ENCODE data around the gene BAHCC1. TPM values are rescaled to one million over a fixed set of nuclear protein-coding genes. Genes with fewer than 3 reads are reported as not detected.

BAHCC1 gene
- total RNA-seq, 1 donor from 2014 or later, result 4.8 TPM

DNA sequence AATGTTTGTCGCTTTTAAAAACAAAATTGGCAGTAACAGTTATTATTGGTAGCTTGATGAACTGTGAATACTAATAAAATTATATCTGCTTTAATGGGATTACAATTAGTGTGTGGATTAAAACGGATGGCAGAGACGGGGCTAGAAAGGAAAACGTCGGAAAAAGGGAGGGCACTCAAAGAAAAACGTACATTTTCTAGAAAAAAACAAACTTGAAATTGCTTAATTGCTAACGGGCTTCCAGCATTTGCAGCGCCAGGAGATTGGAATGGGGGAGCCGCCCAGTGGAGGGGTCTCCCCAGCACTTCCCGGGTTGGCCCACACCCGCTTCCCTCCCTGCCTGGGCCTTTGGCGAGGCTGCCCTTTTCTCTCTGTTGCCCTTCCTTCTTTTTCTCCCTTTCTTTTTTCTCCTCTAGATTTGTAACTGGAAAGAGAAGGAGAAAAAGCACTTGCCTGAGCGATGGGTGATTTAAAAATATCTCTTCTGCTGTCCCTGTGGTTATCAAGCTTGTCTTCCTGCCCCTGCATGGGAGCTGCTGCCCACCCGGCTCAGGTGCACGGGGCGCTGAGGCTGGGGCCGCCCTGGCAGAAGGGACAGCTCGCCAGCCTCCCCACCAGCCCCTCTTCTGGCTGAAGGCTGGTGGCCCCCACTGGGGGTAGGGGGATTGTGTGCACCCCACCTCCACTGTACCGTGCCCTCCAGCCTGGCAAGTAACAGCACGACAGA is 5.9 kb downstream of the BAHCC1 start:
- TF ChIP-seq, protein P1, sequence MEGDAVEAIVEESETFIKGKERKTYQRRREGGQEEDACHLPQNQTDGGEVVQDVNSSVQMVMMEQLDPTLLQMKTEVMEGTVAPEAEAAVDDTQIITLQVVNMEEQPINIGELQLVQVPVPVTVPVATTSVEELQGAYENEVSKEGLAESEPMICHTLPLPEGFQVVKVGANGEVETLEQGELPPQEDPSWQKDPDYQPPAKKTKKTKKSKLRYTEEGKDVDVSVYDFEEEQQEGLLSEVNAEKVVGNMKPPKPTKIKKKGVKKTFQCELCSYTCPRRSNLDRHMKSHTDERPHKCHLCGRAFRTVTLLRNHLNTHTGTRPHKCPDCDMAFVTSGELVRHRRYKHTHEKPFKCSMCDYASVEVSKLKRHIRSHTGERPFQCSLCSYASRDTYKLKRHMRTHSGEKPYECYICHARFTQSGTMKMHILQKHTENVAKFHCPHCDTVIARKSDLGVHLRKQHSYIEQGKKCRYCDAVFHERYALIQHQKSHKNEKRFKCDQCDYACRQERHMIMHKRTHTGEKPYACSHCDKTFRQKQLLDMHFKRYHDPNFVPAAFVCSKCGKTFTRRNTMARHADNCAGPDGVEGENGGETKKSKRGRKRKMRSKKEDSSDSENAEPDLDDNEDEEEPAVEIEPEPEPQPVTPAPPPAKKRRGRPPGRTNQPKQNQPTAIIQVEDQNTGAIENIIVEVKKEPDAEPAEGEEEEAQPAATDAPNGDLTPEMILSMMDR (conservative IDR thresholded peaks at IDR 0.05; ENCODE audit: low read depth, low read length), result no peak
- peak overlapping the region; percentile 73 for H3K4me3 ChIP-seq (ENCODE audit: low read depth, low read length)
- no peak for DNase-seq (ENCODE audit: low read depth)

DNA sequence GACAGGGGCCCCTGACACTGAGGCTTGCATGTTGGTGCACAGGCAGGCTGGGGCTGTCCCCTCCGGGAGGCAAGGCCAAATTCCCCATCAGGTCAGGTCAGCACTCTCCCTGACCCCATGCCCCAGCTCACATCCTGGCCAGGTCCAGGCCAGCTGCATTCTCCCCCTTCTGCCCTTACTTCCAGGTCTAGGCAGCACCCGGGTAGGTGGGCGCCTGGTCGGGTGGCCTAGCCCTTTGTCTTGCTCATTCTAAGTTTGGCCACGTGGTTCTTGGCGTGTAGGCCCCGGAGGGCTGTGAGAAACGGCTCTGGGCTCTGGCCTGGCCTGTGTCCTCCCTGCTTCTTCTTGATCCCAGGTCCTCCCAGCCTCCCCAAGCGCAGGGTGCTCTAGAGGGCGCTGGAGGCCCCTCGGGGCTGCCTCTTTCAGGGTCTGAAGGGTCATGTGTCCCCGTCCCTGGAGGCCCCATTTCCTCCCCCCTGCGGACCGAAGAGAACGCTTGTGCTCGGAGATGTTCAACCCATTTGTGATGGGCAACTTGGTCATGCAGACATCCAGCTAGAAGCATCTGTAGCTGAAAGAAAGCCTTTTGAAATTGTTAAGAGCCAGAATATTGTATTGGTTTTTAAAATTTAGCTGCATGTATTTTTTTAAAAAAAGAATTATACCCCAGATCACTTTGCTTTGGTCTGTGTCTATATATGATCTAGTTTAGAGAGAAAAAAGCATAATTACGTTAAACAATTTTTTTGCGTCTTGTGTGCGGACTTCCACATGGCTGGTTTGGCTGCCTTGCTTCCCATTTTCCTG is 6.7 kb downstream of the BAHCC1 start:
- H3K4me3 ChIP-seq (ENCODE audit: low read depth, low read length), result no peak overlapping the region
- TF ChIP-seq, protein P1 (conservative IDR thresholded peaks at IDR 0.05; ENCODE audit: low read depth, low read length), result peak; percentile 55
- no peak for DNase-seq (ENCODE audit: low read depth)

DNA sequence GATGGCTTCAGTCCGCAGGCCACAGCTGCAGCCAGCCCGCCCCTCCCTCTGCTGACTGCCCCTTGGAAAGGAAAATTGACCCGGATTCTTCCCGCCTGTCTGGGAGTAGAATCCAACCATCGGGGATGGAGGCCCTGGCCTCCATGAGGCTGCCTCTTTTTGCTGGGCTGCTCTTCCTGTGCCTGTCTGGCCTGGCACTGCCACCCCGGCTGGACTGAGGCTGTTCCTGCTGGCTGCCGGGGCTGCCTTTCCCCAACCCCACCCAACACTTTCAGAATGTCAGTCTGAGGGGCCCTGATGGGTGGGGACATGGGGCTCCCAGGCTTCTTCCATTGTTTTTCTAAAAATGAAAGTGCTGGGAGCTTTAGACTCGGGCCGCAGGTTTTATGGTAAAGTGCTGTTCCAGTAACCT is 7.3 kb downstream of the BAHCC1 start:
- DNase-seq (ENCODE audit: low read depth), result no peak
- TF ChIP-seq, protein P1 (conservative IDR thresholded peaks at IDR 0.05; ENCODE audit: low read depth, low read length), result no peak
- no peak overlapping the region for H3K4me3 ChIP-seq (ENCODE audit: low read depth, low read length)

DNA sequence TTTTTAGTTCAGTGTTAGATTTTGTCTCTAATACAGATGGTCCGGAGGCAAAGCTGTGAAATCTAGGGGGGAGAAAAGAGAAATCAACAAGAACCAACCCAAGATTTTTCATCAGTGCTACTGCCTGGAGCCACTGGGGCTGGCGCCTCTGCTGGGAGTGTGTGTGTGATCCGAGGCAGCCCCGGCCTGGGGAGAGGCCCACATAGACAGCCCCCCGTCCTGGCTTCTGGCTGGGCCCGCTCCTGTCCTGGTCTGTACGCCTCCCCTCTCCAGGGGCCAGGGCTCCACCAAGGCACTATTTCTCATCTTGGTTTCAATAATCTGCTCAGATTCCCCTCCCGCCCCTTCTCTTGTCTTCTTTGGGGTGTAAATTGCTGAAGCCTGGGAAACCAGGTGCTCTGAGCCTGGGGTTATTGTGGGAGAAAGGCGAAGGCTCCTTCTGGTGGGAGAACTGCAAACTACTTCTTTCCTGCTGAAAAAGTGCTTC is 7.8 kb downstream of the BAHCC1 start:
- H3K4me3 ChIP-seq (ENCODE audit: low read depth, low read length), result no peak overlapping the region

DNA sequence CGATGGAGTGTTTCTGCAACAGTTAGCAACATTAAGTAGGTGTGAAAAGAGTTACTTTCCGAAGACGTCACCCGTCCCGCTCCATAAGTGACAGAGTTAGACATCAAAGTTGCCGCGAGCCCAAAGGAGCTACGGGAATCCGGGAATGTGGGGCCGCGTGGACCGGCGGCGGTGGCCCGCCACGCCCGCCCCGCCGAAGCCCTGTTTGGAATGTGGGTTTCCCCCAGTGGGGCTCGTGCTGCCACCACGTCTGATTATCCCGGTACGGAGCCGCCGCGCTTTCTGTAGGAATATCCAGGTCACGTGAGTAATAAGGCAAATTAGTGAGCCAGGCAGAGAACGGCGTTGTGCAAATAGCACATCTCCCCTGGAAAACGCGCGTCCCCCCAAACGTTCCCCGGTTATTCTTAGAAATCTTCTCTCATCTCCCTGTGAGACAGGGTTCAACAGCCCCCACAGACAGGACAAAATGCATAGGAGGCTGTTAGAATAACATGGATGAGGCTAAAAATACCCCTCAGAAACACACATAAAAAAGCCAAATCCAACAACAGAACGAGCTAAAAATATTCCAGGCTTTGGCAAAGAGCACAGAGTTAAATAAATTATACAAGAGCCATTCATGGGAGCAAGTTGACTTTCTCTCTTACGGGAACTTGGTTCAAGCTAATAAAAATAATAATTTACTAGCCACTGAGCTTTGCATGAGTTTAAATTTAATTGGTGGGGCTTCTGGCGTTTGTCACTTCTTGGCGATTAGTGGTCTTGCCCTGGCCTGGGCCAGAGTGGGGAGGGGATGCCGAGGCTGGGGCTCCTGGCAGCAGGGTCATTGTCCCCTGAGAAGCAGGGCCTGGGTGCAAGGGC is 8.6 kb downstream of the BAHCC1 start:
- H3K4me3 ChIP-seq (ENCODE audit: low read depth, low read length), result peak overlapping the region; percentile 14
- TF ChIP-seq, protein P1 (conservative IDR thresholded peaks at IDR 0.05; ENCODE audit: low read depth, low read length), result no peak
- DNase-seq (ENCODE audit: low read depth), result no peak

More for the DNA sequence above, 7.8 kb downstream of the BAHCC1 start:
- DNase-seq (ENCODE audit: low read depth), result no peak
- TF ChIP-seq, protein P1 (conservative IDR thresholded peaks at IDR 0.05; ENCODE audit: low read depth, low read length), result peak; percentile 13

DNA sequence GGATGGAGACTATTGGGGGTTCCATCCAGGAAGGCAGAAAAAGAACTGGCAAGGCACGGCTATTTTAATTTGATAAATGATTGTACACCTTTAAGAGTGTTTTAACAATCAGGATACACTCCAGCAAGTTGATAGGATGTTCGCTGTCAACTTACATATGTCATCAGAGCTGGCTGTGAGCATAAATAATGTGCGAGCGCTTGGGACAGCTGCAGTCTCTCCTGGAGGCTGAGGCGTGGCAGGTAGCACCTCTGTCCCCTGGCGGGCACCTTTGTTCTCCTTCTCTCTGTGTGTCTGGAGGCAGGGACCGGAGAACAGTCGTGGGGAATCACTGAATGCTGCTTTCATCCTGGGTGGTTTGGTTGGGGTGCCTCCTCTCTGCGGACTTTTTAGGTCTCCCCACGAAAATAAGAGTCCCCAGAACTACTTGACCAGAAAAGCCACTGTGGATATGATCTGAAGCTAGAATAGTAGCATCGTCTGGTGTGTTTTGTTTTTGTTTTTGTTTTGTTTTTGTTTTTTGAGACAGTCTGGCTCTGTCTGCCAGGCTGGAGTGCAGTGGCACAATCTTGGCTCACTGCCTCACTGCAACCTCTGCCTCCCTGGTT is 9.4 kb downstream of the BAHCC1 start:
- TF ChIP-seq, protein P1 (conservative IDR thresholded peaks at IDR 0.05; ENCODE audit: low read depth, low read length), result no peak
- no peak overlapping the region for H3K4me3 ChIP-seq (ENCODE audit: low read depth, low read length)
- DNase-seq (ENCODE audit: low read depth), result no peak

Data from epithelial cell of proximal tubule (primary cell).